ENCODE measurements around the gene TOMM20. TPM values are rescaled to one million over a fixed set of nuclear protein-coding genes. Genes with fewer than 3 reads are reported as not detected.

The TOMM20 gene
- 109 to 129 TPM (median 125 TPM) in 5 replicates for total RNA-seq (2022; extraction: Qiagen RNA extraction; ENCODE audit: low read depth)

DNA sequence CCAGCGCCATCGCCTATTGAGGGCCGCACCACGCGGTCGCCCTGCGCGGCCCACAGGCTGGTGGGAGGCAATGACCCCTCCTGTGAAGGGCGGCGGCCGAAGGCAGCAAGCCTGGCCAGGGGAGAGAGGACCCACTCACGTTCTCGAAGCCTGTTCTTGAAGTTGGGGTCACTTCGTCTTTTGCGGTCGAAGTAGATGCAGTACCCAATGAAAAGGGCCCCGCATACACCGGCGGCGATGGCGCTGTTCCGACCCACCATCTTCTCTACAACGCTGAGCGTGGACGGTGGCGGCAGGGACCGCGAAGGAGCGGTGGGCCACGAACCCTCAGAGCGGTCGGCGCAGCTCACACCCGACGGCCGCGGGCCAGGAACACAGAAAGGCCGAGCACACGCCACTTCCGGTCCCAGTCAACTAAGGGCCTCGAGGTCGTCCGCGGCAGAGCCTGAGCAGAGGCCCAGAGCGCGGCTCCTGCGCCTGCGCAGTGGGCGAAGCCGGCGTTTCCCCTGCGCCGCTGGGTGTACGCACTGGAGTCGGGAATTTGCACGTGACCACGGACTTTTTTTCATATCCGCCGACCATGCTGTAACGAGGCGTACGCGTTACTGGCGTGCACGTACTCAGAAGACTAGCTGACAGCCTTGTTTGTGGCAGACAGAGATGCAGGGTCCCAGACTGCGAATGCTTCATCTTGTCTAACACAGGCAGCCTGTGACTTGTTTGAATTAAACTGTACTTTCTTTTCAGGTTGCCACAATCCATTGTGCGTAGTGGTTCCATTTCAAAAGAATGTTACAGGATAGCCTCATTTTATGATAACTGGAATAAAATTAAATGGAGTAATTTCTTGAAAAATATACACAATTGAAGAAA lies at the start of gene TOMM20:
Gene TOMM20, minus strand, starts transcription at position 382 of the 873 bp plus-strand sequence. Its CDS starts 122 bp downstream, at position 260.

DNA sequence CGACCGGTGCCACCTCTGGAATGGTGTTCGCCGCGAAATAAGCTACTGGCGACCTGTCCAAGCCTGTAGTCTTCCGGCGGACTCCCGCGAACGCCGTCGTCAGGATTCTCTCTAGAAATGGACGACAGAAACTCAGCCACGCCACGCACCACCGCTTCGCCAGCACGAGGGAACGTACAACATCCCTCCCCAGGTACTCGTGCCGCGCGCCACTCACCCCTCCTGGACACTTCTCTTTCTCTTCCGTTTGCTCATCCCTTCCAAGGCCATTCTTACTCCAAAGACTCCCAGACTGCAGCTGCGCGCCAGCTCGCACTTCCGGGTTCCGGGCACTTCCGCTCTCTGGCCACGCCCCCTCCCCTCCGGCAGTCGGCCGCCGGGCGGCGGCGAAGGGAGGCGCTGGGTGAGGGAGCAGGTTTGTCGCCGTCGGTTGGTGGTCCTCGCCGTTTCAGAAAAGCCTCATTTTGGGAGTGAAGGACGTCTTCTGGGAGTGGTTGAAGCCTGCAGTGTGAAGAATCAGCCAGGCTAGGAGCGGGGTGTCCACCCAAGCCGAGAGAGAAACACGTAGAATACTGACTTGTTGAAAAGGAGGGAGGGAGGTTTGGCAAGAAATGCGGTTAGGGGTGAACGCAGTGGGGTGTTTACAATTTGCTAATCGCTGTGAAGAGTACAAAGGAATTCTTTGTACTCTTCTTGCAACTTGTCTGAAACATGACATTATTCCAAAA lies 32.5 kb upstream of the TOMM20 start, which contains the start of gene RBM34:
Gene RBM34, minus strand, starts transcription at position 294 of the 728 bp plus-strand sequence. Its CDS starts 24 bp downstream, at position 270.

Other genes with a start within 250 kb of the TOMM20 start
- 60.5 to 83.1 TPM (median 71.1 TPM) in 5 replicates for gene RBM34, start 32.4 kb upstream of the TOMM20 start, total RNA-seq (2022; extraction: Qiagen RNA extraction; ENCODE audit: low read depth)
- gene ARID4B, start 199.3 kb upstream of the TOMM20 start, total RNA-seq (2022; extraction: Qiagen RNA extraction; ENCODE audit: low read depth), result 13.7 to 22.2 TPM (median 19.3 TPM) in 5 replicates
- gene GGPS1, start 199.7 kb upstream of the TOMM20 start, total RNA-seq (2022; extraction: Qiagen RNA extraction; ENCODE audit: low read depth), result 18.3 to 25.4 TPM (median 21.8 TPM) in 5 replicates
- 41.0 to 50.6 TPM (median 46.5 TPM) in 5 replicates for gene TBCE, start 238.6 kb upstream of the TOMM20 start, total RNA-seq (2022; extraction: Qiagen RNA extraction; ENCODE audit: low read depth)